ENCODE measurements around the gene DNASE2. TPM values are rescaled to one million over a fixed set of nuclear protein-coding genes. Genes with fewer than 3 reads are reported as not detected.

Gene DNASE2
- total RNA-seq, 1 donor from 2014 or later: 23.5 TPM

DNA sequence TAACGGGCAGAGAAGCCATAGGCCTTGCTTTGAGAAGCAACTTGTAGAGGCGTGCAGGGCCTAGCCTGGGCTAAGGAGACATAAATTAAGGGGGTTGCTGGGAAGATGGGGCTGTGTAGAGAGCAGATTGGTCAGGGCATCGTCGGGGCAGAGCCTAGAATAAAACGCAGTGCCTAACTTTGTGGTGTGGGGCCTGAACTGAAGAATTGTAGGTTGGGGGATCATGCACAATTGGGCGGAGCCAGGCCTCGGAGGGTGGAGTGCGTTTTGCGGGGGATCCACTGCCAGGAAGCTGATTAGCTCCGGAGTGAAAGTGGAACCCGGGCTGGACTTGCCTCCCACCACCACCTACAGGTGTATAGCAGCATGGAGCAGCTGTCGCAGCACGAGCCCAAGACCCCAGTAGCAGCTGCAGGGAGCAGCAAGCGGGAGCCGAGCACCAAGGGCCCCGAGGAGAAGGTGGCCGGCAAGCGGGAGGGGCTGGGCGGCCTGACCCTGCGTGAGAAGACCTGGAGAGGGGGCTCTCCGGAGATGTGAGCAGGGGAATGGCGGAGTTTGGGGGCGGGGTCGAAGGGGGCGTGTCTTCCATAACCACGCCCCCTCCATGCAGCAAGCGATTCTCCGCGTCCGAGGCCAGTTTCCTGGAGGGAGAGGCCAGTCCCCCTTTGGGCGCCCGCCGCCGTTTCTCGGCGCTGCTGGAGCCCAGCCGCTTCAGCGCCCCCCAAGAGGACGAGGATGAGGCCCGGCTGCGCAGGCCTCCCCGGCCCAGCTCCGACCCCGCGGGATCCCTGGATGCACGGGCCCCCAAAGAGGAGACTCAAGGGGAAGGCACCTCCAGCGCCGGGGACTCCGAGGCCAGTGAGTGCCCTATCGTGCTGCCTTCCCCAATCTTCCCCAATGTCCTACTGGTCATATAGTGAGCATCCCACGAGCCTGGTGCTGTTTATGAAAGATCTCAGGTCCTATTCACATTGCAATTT, 13.8 kb downstream of the DNASE2 start:
- H3K27ac Mint-ChIP-seq: peak overlapping the region; percentile 70
- peaks cover 5% of the 10 kb centered on the region for H3K9me3 Mint-ChIP-seq

DNA sequence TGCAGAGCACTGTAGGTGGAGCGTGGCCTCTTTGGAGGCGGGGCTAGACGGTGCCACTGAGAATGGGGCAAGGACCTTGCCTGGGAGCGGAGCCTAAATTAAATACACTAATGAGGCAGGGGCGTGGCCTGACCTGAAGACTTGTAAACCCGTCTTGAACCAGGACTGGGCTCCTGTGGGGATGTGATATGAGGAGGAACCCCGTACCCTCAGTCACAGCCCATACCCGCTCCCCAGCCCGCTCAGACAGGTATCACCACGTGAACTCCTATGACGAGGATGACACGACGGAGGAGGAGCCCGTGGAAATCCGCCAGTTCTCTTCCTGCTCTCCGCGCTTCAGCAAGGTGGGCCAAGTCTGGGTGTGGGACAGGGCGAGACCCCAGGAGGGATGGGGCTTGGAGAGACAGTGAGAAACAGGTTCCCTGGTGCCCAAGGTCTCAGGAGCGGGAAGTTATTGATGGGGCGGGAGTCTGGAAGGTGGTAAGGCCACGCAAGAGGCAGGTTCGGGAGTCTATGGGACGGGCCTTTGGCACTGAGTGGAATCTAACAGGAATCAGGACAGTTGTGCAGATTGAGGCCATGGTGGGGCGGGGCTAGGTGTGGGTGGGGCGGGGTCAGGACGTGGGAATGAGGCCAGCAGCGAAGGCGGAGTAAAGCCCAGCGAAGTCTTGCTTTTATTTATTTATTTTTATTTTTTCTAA, 14.7 kb downstream of the DNASE2 start:
- DNase-seq (ENCODE audit: low spot score in 2 of 2, unreplicated experiment in 2 of 2): no peak
- peaks cover 7% of the 10 kb centered on the region for H3K4me1 Mint-ChIP-seq
- H3K9me3 Mint-ChIP-seq: no peaks in the 10 kb centered on the region
- no peak overlapping the region for H3K27ac Mint-ChIP-seq
- TF ChIP-seq, protein P1, sequence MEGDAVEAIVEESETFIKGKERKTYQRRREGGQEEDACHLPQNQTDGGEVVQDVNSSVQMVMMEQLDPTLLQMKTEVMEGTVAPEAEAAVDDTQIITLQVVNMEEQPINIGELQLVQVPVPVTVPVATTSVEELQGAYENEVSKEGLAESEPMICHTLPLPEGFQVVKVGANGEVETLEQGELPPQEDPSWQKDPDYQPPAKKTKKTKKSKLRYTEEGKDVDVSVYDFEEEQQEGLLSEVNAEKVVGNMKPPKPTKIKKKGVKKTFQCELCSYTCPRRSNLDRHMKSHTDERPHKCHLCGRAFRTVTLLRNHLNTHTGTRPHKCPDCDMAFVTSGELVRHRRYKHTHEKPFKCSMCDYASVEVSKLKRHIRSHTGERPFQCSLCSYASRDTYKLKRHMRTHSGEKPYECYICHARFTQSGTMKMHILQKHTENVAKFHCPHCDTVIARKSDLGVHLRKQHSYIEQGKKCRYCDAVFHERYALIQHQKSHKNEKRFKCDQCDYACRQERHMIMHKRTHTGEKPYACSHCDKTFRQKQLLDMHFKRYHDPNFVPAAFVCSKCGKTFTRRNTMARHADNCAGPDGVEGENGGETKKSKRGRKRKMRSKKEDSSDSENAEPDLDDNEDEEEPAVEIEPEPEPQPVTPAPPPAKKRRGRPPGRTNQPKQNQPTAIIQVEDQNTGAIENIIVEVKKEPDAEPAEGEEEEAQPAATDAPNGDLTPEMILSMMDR (IDR thresholded peaks at IDR 0.05; ENCODE audit: unreplicated experiment): no peak
- H3K4me3 Mint-ChIP-seq: peak overlapping the region; percentile 48
- no peaks in the 10 kb centered on the region for H3K36me3 Mint-ChIP-seq
- H3K27me3 Mint-ChIP-seq (ENCODE audit: low read depth): peaks cover 7% of the 10 kb centered on the region

More for the DNA sequence above, 13.8 kb downstream of the DNASE2 start:
- Mint-ChIP-seq H3K4me3 (peak overlapping the region; percentile 68), H3K27me3 (ENCODE audit: low read depth) (peaks cover 5% of the 10 kb centered on the region), H3K4me1 (peaks cover 7% of the 10 kb centered on the region), H3K36me3 (peaks cover 7% of the 10 kb centered on the region)
- TF ChIP-seq, protein P1 (IDR thresholded peaks at IDR 0.05; ENCODE audit: unreplicated experiment): no peak
- peak; percentile 75 to 89 for DNase-seq (ENCODE audit: low spot score in 2 of 2, unreplicated experiment in 2 of 2)

DNA sequence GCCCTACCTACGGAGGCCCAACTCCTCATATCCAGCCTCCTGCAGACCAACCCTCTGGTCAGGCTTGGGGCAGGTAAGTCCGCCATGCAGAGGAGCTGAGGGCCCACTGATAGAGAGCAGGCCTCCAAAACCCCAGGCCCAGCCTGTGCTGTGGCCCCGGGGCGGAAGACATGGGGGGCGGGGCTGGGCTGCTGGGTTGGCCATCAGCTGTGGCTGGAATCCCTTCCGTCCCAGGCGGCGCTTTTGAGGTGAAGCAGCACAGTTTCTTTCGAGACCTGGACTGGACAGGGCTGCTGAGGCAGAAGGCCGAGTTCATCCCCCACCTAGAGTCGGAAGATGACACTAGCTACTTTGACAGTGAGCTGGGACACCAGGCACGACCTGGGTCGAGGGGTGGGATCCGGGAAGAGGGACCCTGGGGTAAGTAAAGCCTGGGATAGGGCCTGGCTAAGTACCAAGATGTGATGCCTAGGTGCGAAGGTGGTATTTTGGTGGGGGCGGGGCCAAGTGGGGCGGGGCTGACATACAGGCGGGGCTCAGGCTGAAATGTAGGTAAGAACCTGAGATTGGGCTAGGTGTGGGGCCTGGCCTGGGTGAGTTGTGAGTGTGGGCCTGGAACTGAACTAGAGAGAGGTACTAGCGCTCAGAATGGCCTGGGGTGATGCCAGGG, 15.4 kb downstream of the DNASE2 start:
- Mint-ChIP-seq H3K27ac (no peak overlapping the region), H3K36me3 (no peaks in the 10 kb centered on the region), H3K4me3 (no peak overlapping the region), H3K27me3 (ENCODE audit: low read depth) (peaks cover 7% of the 10 kb centered on the region), H3K9me3 (no peaks in the 10 kb centered on the region), H3K4me1 (peaks cover 7% of the 10 kb centered on the region)
- no peak for DNase-seq (ENCODE audit: low spot score in 2 of 2, unreplicated experiment in 2 of 2)
- TF ChIP-seq, protein P1 (IDR thresholded peaks at IDR 0.05; ENCODE audit: unreplicated experiment): no peak

DNA sequence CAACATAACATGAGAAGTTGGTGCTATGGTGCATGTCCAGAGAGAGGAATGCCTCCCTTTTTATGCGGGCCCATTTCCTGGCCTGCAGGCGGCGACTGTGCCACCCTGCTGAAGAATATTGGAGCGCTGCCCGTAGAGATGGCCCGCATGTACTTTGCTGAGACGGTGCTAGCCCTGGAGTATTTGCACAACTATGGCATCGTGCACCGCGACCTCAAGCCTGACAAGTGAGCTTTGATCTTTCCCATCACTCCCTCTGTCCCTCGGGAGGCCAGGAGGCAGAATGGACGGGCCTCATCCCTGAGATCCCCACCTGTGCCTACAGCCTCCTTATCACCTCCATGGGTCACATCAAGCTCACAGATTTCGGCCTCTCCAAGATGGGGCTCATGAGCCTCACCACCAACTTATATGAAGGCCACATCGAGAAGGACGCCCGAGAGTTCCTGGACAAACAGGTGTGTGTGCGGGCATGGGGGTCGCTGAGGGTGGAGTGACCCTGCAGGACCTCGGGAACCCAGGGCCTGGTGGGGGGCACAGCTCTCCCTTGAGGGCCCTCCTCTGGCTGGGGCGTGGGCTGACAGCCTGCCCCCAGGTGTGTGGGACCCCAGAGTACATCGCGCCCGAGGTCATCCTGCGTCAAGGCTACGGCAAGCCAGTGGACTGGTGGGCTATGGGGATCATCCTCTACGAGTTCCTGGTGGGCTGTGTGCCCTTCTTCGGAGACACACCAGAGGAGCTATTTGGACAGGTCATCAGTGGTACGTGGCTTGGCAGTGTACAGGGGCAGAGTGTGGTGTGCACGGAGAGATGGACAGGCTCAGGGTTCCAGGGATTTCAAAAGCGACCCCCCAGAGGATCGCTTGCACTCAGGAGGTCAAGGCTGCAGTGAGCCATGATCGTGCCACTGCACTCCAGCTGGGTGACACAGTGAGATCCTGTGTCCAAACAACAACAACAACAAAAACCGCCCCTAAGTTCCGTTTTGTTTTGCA, 16.2 kb downstream of the DNASE2 start:
- no peak overlapping the region for H3K4me3 Mint-ChIP-seq

More for the DNA sequence above, 16.2 kb downstream of the DNASE2 start:
- Mint-ChIP-seq H3K27ac (no peak overlapping the region), H3K9me3 (no peaks in the 10 kb centered on the region), H3K4me1 (peaks cover 7% of the 10 kb centered on the region), H3K36me3 (no peaks in the 10 kb centered on the region), H3K27me3 (ENCODE audit: low read depth) (peaks cover 7% of the 10 kb centered on the region)
- no peak for DNase-seq (ENCODE audit: low spot score in 2 of 2, unreplicated experiment in 2 of 2)
- TF ChIP-seq, protein P1 (IDR thresholded peaks at IDR 0.05; ENCODE audit: unreplicated experiment): no peak
